SU-DHL-6 (cell line): ENCODE data around the gene CNTN5.

Experiments used
- H2AFZ ChIP-seq: fragments of 200-600 bp; sonication (generic); 2 replicates; pipeline ENCODE4 v1.6.1; 2014; ENCODE audit warnings: low read depth, mild to moderate bottlenecking, moderate library complexity, mixed read lengths, antibody characterized with exemption, low read length; ENCODE audit not compliant: severe bottlenecking
- H3F3A ChIP-seq: fragments of 200-600 bp; shearing (Covaris generic); 2 replicates; pipeline ENCODE4 v1.6.0; 2016; ENCODE audit warnings: antibody characterized with exemption, mild to moderate bottlenecking; ENCODE audit not compliant: insufficient read depth
- H3K27ac ChIP-seq: fragments of 200-600 bp; sonication (generic); 2 replicates; pipeline ENCODE4 v1.5.1; 2016; ENCODE audit warnings: low read depth, mild to moderate bottlenecking, low read length, moderate library complexity, mixed read lengths
- H3K27me3 ChIP-seq: fragments of 200-600 bp; sonication (generic), shearing (Covaris generic); 2 replicates; pipeline ENCODE4 v1.6.0; 2014; ENCODE audit warnings: mild to moderate bottlenecking, low read length
- H3K36me3 ChIP-seq: fragments of 200-600 bp; sonication (generic); 2 replicates; pipeline ENCODE4 v1.6.1; 2014; ENCODE audit warnings: mild to moderate bottlenecking, low read length, mixed read lengths
- H3K4me2 ChIP-seq: fragments of 300-600, 200-600 bp; shearing (Covaris generic), sonication (generic); 2 replicates; pipeline ENCODE4 v1.6.0; 2014; ENCODE audit warnings: low read length, low read depth, mild to moderate bottlenecking; ENCODE audit not compliant: poor library complexity, severe bottlenecking
- H3K4me3 ChIP-seq: fragments of 200-600 bp; sonication (generic); 2 replicates; pipeline ENCODE4 v1.5.1; 2014; ENCODE audit warnings: antibody characterized with exemption, low read length, mild to moderate bottlenecking, mixed read lengths; ENCODE audit not compliant: insufficient read depth, poor library complexity, severe bottlenecking
- H3K79me2 ChIP-seq: fragments of 200-600 bp; sonication (generic); 2 replicates; pipeline ENCODE4 v1.6.1; 2014; ENCODE audit warnings: mild to moderate bottlenecking, low read length, moderate library complexity; ENCODE audit not compliant: insufficient read depth
- H3K9ac ChIP-seq: fragments of 200-600 bp; sonication (generic); 2 replicates; pipeline ENCODE4 v1.7.0; 2014; ENCODE audit warnings: mild to moderate bottlenecking, low read length
- H3K9me2 ChIP-seq: fragments of 200-600 bp; sonication (generic); replicated peaks from 2 replicates; pipeline ENCODE4 v1.6.1; 2014; ENCODE audit warnings: low read length; ENCODE audit not compliant: insufficient read depth
- H3K9me3 ChIP-seq: fragments of 200-600 bp; sonication (generic); 2 replicates; pipeline ENCODE4 v1.6.1; 2014; ENCODE audit warnings: low read length, mixed read lengths; ENCODE audit not compliant: insufficient read depth
- H4K20me1 ChIP-seq: fragments of 200-600 bp; sonication (generic); 2 replicates; pipeline ENCODE4 v1.6.1; 2014; ENCODE audit warnings: low read depth, mild to moderate bottlenecking, antibody characterized with exemption, low read length, moderate library complexity, mixed read lengths
- CTCF ChIP-seq: fragments of 200-600 bp; sonication (generic); IDR thresholded peaks from one replicate; pipeline ENCODE4 v1.5.1; 2017; ENCODE audit warnings: antibody characterized with exemption, mild to moderate bottlenecking, low read length, moderate library complexity; ENCODE audit not compliant: insufficient read depth, poor library complexity, severe bottlenecking
- EZH2phosphoT487 ChIP-seq: fragments of 200-600 bp; sonication (generic), shearing (Covaris generic); conservative IDR thresholded peaks from 2 replicates; pipeline ENCODE4 v1.6.1; 2018; ENCODE audit warnings: mild to moderate bottlenecking, antibody characterized with exemption, low read length, moderate library complexity, mixed read lengths

Gene CNTN5

GRCh38 chr11:99638073-99638553 lies 617.4 kb downstream of the CNTN5 start:
- H3K9me3 ChIP-seq = no peaks in the 10 kb centered on the region
- H3K27me3 ChIP-seq = no peaks in the 10 kb centered on the region
- H3K9ac ChIP-seq = no peak overlapping the region
- H4K20me1 ChIP-seq = no peaks in the 10 kb centered on the region
- no peaks in the 10 kb centered on the region for H3K36me3 ChIP-seq
- no peaks in the 10 kb centered on the region for H3K9me2 ChIP-seq
- no peaks in the 10 kb centered on the region for H3K79me2 ChIP-seq
- H3K27ac ChIP-seq = no peak overlapping the region
- H3F3A ChIP-seq = no peaks in the 10 kb centered on the region
- H3K4me2 ChIP-seq = no peak overlapping the region
- H3K4me3 ChIP-seq = no peak overlapping the region
- TF ChIP-seq EZH2phosphoT487 = no peak
- TF ChIP-seq CTCF = no peak
- no peak overlapping the region for H2AFZ ChIP-seq

DNA sequence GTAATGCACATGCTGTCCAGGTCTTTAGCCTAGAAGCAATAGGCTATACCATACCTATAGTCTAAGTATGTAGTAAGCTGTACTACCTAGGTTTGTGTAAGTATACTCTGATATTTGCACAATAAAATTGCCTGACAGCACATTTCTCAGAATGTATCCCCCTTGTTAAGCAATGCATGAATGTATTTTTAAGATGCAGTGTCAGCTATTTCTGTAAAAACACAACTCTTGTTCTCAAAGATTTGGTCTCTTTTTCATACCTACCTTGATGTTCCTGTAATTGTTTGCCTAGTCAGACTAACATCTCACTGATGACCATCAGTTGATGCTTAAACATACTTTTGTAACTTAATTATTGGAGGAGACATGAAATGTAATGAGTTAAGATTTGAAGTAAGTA lies 619.9 kb downstream of the CNTN5 start:
- Histone ChIP-seq H3F3A (no peaks in the 10 kb centered on the region), H3K27ac (no peak overlapping the region), H3K27me3 (no peaks in the 10 kb centered on the region), H3K36me3 (no peaks in the 10 kb centered on the region), H2AFZ (no peak overlapping the region), H3K79me2 (no peaks in the 10 kb centered on the region), H3K9ac (no peak overlapping the region), H3K4me2 (no peak overlapping the region), H3K4me3 (no peak overlapping the region), H3K9me2 (no peaks in the 10 kb centered on the region), H3K9me3 (no peaks in the 10 kb centered on the region), H4K20me1 (no peaks in the 10 kb centered on the region)
- TF ChIP-seq CTCF = no peak
- TF ChIP-seq EZH2phosphoT487 = no peak

DNA sequence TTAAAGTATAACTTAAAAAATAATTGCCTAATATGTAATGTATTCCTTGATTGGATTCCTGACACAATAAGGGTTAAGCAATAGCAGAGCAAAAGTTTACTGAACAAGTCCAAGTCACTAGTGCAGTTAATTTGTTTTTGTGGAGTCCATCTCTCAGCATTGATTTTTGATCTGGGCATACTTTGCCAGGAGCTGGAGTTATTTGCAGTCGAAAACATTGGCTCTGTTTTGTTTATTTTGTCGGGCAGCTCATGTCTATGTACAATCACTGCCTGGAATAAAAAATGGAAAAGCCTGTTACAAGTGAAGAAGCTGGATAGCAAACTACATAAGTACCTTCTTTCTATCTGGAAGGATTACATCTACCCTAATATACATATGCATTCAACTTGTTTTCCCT lies 625.2 kb downstream of the CNTN5 start:
- Histone ChIP-seq H3K9me3 (no peaks in the 10 kb centered on the region), H3K36me3 (no peaks in the 10 kb centered on the region), H3K27ac (no peak overlapping the region), H3K4me2 (no peak overlapping the region), H2AFZ (no peak overlapping the region), H3K4me3 (no peak overlapping the region), H4K20me1 (no peaks in the 10 kb centered on the region), H3F3A (no peaks in the 10 kb centered on the region), H3K79me2 (no peaks in the 10 kb centered on the region), H3K9ac (no peak overlapping the region), H3K27me3 (no peaks in the 10 kb centered on the region), H3K9me2 (no peaks in the 10 kb centered on the region)
- TF ChIP-seq CTCF (no peak), EZH2phosphoT487 (no peak)
